OCI-LY7 (cell line): ENCODE results near the gene NR2C2AP. TPM values are rescaled to one million over a fixed set of nuclear protein-coding genes. Genes with fewer than 3 reads are reported as not detected.

Experiments used
- BruUV-seq: library from RNA; stranded (reverse); fragments of 400-500 nt; replicated peaks from 2 replicates; lab custom pipeline; 2021; lab: Mats Ljungman, UMichigan
- CTCF ChIA-PET: fragments of 300-600 bp; sonication (Branson Sonifier 250); formaldehyde crosslinking; loops from one replicate; lab custom pipeline; 2022; ENCODE audit warnings: antibody characterized with exemption; ENCODE audit not compliant: unreplicated experiment; lab: Charles Lee
- POLR2A ChIA-PET: fragments of 300-600 bp; sonication (Branson Sonifier 250); formaldehyde crosslinking; loops from one replicate; lab custom pipeline; 2022; ENCODE audit warnings: antibody characterized with exemption; lab: Charles Lee
- DNase-seq: peaks from one replicate; pipeline ENCODE4 v3.0.0-alpha.2; 2015; ENCODE audit warnings: low spot score
- H2AFZ ChIP-seq: fragments of 200-600 bp; sonication (generic), shearing (Covaris generic); 2 replicates; pipeline ENCODE4 v1.6.1; 2014; ENCODE audit warnings: mild to moderate bottlenecking, antibody characterized with exemption, low read length, moderate library complexity
- H3K27ac ChIP-seq: fragments of 200-600 bp; sonication (generic); 2 replicates; pipeline ENCODE4 v1.5.1; 2014; ENCODE audit warnings: mixed run types, low read depth, mild to moderate bottlenecking, moderate library complexity, low read length, inconsistent platforms; ENCODE audit not compliant: poor library complexity, severe bottlenecking
- H3K36me3 ChIP-seq: fragments of 200-600 bp; sonication (generic); 2 replicates; pipeline ENCODE4 v1.6.1; 2014; ENCODE audit warnings: mild to moderate bottlenecking, antibody characterized with exemption, low read length, moderate library complexity, mixed read lengths; ENCODE audit not compliant: insufficient read depth
- H3K4me1 ChIP-seq: fragments of 200-600 bp; sonication (generic); 2 replicates; pipeline ENCODE4 v1.5.1; 2014; ENCODE audit warnings: mild to moderate bottlenecking, low read length; ENCODE audit not compliant: insufficient read depth, poor library complexity, severe bottlenecking
- H3K4me2 ChIP-seq: fragments of 200-600 bp; sonication (generic); 2 replicates; pipeline ENCODE4 v1.6.1; 2014; ENCODE audit warnings: mild to moderate bottlenecking, low read length
- H3K4me3 ChIP-seq: fragments of 200-600 bp; sonication (generic); 2 replicates; pipeline ENCODE4 v1.5.1; 2014; ENCODE audit warnings: mild to moderate bottlenecking, low read depth, low read length; ENCODE audit not compliant: poor library complexity, severe bottlenecking
- H3K79me2 ChIP-seq: fragments of 200-600 bp; sonication (generic); 2 replicates; pipeline ENCODE4 v1.6.1; 2016; ENCODE audit warnings: low read depth, mild to moderate bottlenecking, low read length, moderate library complexity, mixed read lengths; ENCODE audit not compliant: insufficient read depth
- H3K9me2 ChIP-seq: fragments of 200-600 bp; sonication (generic); 2 replicates; pipeline ENCODE4 v1.6.1; 2016; ENCODE audit warnings: mild to moderate bottlenecking, low read length, mixed read lengths; ENCODE audit not compliant: insufficient read depth
- H3K9me3 ChIP-seq: fragments of 200-600 bp; sonication (generic); 2 replicates; pipeline ENCODE4 v1.6.1; 2014; ENCODE audit warnings: mild to moderate bottlenecking, mixed run types, low read length, mixed read lengths
- H4K20me1 ChIP-seq: fragments of 200-600 bp; sonication (generic); 2 replicates; pipeline ENCODE4 v1.6.1; 2014; ENCODE audit warnings: mild to moderate bottlenecking, antibody characterized with exemption, low read length, moderate library complexity, mixed read lengths; ENCODE audit not compliant: insufficient read depth
- CTCF ChIP-seq: fragments of 200-600 bp; sonication (generic); conservative IDR thresholded peaks from 2 replicates; pipeline ENCODE4 v1.5.1; 2014; ENCODE audit warnings: mild to moderate bottlenecking, antibody characterized with exemption, low read length, moderate library complexity, mixed read lengths
- EZH2phosphoT487 ChIP-seq: fragments of 200-600 bp; sonication (generic); IDR thresholded peaks from 2 replicates; pipeline ENCODE4 v1.6.1; 2018; ENCODE audit warnings: low read depth, borderline replicate concordance, mild to moderate bottlenecking, mixed run types, antibody characterized with exemption, low read length, moderate library complexity, mixed read lengths
- intact Hi-C: fragments of 100-400 bp; cut with micrococcal nuclease; formaldehyde crosslinking; loops from one replicate; pipeline ENCODE4 v1.10.0; 2022; ENCODE audit not compliant: unreplicated experiment
- total RNA-seq, 2 experiments: library from RNA; depleted of rRNA in 1 of 2; stranded (reverse); fragments of >200 nt in 1 of 2; shearing (Covaris generic) in 1 of 2; gene quantifications; 2 replicates each; pipeline ENCODE4 v1.2.3, GENCODE V29; 2014 to 2022

The NR2C2AP gene
- total RNA-seq, 2 experiments from 2014 or later = 27.3 to 29.7 TPM

- peak overlapping the region; percentile 93 for H3K4me3 ChIP-seq
- no peak overlapping the region for H2AFZ ChIP-seq
- ChIA-PET CTCF (interaction anchor here (1.2 kb wide), 1 partner anchor 9 kb away, joined by 7 read pairs; the partner anchor contains the start of gene NR2C2AP), POLR2A (interaction anchor here (0.8 kb wide), 1 partner anchor 25 kb away, joined by 3 read pairs; no protein-coding TSS in a partner anchor)
- DNase-seq = no peak
- peak overlapping the region; percentile 93 for H3K4me2 ChIP-seq
- no peaks in the 10 kb centered on the region for H3K9me3 ChIP-seq
- TF ChIP-seq CTCF = no peak
- TF ChIP-seq EZH2phosphoT487 = no peak
- intact Hi-C loops = loop anchor here (5.0 kb wide), 2 partner anchors 168 to 213 kb away; partner anchors contain the start of gene GATAD2A
- no peaks in the 10 kb centered on the region for H4K20me1 ChIP-seq
- BruUV-seq = no TSS peak
- H3K4me1 ChIP-seq = peaks cover 31% of the 10 kb centered on the region
- H3K27ac ChIP-seq = peak overlapping the region; percentile 47
- no peaks in the 10 kb centered on the region for H3K9me2 ChIP-seq
- H3K79me2 ChIP-seq = peaks cover 34% of the 10 kb centered on the region
- H3K36me3 ChIP-seq = peaks cover 30% of the 10 kb centered on the region
Measured at GRCh38 chr19:19193926-19194325, 9.3 kb downstream of the NR2C2AP start.

DNA sequence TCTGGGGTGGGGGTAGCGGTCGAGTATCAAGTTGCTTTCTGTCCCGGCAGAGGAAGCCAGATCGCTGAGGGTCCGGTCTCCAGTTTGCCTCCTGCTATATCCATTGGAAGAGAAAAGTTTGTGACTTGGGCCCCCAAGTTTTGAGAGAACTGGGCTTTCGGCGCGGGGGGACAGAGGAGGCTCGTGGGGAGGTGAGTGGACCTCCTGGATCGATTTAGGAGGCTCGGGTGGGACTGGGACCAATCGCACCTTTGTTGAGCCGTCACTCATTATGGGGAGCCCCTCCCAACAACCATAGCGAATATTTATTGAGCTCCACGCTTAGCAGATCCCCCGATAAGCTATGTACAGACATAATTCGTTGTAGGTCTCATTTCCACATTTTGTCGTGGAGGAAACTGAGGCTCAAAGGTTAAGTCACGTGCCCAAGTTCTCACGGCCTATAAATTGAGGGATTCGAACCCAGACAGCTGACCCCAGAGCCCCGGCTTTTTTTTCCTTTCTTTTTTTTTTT is 10.2 kb downstream of the NR2C2AP start:
- peak overlapping the region; percentile 93 for H3K4me2 ChIP-seq
- peak; percentile 44 for DNase-seq
- peak overlapping the region; percentile 73 for H3K27ac ChIP-seq
- H3K9me3 ChIP-seq = no peaks in the 10 kb centered on the region
- peaks cover 26% of the 10 kb centered on the region for H3K36me3 ChIP-seq
- TSS peak; percentile 92 for BruUV-seq
- intact Hi-C loops = loop anchor here (1.0 to 5.0 kb wide), 3 partner anchors 169 to 297 kb away; partner anchors contain the start of gene GATAD2A
- H3K4me3 ChIP-seq = peak overlapping the region; percentile 93
- TF ChIP-seq EZH2phosphoT487 (no peak), CTCF (no peak)
- no peaks in the 10 kb centered on the region for H3K9me2 ChIP-seq
- peak overlapping the region; percentile 87; the same call in 1 of the 2 replicates for H2AFZ ChIP-seq
- ChIA-PET CTCF (interaction anchor here (0.5 to 1.2 kb wide), 2 partner anchors 10 to 140 kb away, joined by 3 to 7 read pairs; partner anchors contain the start of gene NR2C2AP), POLR2A (interaction anchor here (0.6 to 2.4 kb wide), 5 partner anchors 9 to 25 kb away, joined by 3 to 24 read pairs (median 3); partner anchors contain the start of genes MEF2B and NR2C2AP)
- H4K20me1 ChIP-seq = no peaks in the 10 kb centered on the region
- peaks cover 34% of the 10 kb centered on the region for H3K79me2 ChIP-seq
- peaks cover 31% of the 10 kb centered on the region for H3K4me1 ChIP-seq
